Eye (tissue), 1 donor: ENCODE results near the gene PSG3.
A peak's percentile ranks its signal among the peaks of the same experiment; 100 is the strongest.
"Not testable (repeated sequence)": the region's sequence is repeated elsewhere in the genome, so short reads cannot be mapped to it uniquely, and the experiment has no call there.

Experiments used
- DNase-seq: peaks from one replicate; pipeline ENCODE4 v3.0.0-alpha.2; 2015

The PSG3 gene

GRCh38 chr19:42693760-42694350, 46.4 kb downstream of the PSG3 start:
- peak; percentile 7 for DNase-seq

- no peak for DNase-seq
Measured at GRCh38 chr19:42683917-42684513, 56.3 kb downstream of the PSG3 start.

- DNase-seq = not testable (repeated sequence)
Measured at GRCh38 chr19:42676326-42676725, 64.0 kb downstream of the PSG3 start.

DNA sequence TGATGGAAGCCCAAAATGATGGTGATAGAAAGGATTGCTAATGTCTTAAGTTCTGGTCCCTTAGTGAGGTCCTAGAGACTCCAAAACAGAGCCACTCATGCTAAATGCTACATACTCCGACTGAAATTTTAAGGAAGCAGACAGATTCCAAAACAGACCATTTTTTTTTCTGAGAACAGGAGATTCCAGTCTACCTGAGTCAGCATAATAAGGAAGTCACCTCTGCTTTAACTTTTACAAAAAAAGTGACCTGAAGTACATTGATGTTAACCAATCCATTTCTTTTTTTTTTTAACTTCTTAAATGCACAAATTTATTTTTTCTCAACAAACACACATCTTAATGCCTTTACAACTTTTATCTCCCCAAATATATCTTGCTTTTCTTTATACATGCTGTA, 65.7 kb downstream of the PSG3 start:
- DNase-seq = not testable (repeated sequence)
